Stimulated activated naive CD4-positive, alpha-beta T cell treated with Interleukin-2 at 50 U/mL for 16 hours (primary cell): Measurements from ENCODE around the gene MAP3K1.
"Not testable (repeated sequence)": the region's sequence is repeated elsewhere in the genome, so short reads cannot be mapped to it uniquely, and the experiment has no call there.

Experiments used
- DNase-seq: peaks from one replicate; lab custom pipeline; 2025; lab: John Stamatoyannopoulos, UW

MAP3K1 gene

DNA sequence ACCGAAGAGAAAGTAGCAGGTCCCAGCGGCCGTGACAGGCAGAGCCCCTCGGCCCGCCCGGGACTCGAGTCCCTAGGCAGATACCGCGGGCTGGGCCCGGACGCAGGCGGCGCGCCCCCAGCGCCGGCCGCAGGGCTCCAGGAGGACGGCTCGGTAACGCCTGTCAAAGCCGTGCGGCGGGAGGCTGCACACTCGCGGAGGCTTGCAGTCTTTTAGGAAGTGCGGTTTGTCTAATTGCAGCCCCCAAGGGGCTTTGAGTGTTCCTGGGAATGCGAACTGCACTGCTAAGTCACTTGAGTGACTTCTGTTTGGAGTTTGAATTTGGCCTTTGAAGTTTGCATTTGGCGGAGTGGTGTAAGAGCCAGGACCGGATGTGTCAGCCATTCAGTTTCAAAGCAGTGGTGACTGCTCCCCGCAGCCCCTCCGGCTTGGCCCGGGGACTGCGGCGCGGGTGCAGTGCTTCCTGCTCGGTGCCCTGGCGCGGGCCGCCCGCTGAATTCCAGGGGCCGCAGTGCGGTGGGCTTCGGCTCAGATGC, 1.3 kb downstream of the MAP3K1 start:
- DNase-seq = peak; percentile 49

DNA sequence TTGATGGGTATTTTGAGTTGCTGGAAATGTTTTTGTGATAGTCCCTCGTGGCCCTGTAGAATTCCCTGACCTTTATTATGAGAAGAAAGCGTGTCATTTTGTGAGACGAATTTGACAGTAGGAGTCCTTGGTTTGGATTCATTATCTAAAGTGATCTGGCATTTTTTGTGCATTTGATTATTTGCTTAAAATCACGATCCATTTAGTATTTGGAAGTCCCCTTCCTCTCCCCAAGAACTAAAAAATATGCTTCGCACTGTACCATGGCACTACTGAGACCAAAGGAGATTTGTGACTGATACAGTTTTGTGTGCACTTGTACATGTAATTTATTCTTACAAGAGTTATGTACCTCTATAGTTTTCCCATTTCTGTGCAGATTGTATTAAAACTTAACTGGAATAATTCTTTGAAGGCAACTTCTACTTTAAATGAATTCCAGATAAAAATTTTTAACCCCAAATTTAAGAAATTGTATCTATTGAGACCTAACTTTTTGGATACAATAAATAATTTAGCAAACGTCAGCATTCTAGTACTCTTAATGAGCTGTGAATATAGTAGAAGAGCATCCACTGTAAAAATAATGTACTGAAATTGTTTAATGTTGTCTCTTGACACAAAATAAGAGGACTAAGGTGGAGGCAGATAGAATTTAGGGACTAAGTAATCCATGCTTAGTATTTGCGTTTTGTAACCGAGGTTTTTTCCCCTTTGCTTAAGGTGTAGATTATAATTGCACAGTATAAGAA, 2.1 kb downstream of the MAP3K1 start:
- no peak for DNase-seq

DNA sequence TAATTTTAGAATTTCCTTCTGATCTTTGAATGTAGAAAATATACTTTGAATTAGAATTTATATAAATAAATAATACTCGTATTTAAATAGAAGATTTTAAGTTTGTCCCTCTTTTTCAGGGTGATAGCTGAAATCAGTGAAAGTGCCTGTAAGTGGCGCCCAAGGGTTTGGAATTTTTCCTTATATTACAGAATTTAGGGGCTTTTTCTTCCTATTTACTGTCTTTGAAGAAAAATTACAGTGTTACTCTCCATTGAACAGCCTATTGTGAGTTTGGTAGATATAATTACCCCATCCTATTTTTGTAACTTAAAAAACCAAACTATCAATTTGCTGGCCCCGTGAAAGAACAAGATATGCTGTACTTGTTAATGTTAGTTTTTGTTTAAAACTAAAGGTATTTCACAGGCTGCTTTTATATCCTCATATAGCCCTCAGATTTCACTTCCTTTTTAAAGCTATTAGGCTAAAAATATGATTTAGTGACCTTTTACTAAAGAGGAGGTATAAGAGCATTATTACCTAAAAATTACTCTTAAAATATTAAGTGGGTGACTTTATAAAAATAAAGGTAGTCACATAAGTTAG, 3.2 kb downstream of the MAP3K1 start:
- DNase-seq = no peak

DNA sequence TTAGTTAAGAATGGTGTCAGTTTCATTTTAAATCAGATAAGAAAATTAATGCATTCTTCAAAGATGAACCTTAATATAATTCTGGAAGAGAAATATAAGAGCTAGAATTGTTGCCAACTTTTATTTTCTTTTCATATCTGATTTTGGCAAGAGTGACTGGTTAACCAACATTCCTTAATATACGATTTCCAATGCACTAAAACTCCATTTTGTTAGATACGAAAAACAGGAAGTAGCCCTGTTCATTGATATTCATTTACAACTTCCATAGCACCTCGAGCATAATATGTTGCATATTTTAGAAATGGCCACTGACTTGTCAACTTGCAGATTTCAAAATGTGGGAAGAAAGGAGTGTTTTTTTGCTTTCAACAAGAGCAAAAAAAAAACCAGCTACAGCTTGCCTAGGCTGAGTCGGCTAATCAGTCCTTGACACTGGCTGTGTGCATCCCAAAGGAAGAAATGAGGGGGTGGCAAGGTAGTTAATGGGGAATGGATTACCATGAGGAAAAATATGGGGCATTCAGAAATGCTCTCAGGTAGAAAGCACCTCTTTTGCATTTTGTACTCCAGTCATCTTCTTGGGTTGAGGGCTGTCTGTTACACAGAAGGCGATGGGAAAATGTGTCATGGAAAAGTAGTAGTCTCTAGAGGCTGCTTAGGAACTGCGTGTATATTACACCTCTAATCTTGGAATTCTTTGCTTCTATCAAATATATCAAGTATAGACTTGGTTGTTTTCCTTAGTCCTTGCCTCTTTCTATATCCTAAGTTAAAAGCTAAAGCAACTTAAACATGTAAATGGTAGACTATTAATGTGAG, 3.9 kb downstream of the MAP3K1 start:
- DNase-seq = no peak

DNA sequence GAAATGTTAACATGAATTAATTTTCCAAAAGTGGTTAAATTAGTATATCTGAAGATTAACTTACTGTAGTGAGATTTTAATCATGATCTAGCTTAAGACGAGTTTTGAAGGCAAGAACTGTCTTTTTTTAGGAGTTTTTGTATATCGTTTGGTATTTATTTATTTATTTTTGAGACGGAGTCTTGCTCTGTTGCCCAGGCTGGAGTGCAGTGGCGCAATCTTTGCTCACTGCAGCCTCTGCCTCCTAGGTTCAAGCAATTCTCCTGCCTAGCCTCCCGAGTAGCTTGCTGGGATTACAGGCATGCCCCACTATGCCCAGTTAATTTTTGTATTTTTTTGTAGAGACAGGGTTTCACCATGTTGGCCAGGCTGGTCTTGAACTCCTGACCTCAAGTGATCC, 6.5 kb downstream of the MAP3K1 start:
- DNase-seq = not testable (repeated sequence)

DNA sequence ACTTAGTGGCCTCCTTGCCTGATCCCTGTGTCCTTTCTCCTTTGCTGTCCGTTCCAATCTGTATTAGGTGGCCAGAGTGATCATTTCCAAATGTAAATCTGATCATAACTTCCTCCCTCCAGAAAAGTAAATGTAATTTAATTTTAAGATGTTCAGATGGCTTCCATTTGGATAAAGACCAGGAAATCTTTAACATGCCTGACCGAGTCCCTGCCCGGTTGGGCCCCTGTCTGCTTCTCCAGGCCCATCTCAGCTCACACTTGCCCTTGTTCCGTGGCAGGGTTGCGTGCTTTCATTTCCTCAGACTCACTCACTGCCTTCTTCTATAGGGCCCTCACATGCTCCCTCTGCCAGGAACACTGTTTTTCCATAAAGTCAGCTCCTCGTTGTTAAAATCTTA, 7.6 kb downstream of the MAP3K1 start:
- DNase-seq = no peak

DNA sequence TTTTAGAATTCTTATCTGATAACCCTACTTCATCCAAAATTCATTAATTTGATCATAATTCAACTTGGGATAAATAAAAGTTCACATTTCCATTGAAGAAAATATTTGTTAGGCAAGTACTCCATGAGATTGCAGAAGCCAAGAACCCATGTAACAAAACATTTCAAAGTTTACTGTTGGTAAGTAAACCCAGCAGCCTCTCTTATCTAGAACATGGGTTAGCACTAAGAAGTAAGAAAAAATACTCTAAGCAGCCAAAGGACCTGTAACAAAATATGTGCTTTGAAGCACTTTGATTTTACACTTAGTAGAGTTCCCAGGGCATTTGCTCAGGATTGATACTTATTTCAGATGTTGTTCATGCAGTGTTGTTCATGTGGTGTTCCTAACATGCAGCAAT, 8.7 kb downstream of the MAP3K1 start:
- DNase-seq = no peak

DNA sequence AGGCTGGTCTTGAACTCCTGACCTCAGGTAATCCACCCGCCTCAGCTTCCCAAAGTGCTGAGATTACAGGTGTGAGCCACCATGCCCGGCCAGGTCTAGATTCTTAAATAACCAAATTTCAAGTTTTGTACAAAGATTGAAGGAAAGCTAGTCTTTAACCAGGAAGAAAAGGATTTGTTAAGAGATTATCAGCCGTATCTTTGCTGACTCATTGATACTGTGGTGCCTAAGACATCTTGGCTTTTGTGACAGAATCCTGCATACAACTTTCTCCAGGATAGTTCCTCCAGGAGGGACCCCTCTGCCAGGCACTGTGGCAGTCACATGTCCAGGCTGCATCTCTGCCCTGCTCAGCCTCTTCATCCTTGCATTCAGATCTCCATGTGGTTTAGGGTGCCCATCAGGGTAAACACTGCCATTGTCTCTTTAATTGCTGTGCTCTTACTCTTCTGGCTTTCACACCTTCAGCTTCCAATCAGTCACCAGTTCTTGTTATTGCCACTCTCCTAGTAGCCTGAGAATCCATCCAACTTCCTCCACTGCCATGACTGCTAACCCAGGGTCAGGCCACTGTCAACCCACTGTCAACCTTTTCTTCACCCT, 10.0 kb downstream of the MAP3K1 start:
- no peak for DNase-seq

DNA sequence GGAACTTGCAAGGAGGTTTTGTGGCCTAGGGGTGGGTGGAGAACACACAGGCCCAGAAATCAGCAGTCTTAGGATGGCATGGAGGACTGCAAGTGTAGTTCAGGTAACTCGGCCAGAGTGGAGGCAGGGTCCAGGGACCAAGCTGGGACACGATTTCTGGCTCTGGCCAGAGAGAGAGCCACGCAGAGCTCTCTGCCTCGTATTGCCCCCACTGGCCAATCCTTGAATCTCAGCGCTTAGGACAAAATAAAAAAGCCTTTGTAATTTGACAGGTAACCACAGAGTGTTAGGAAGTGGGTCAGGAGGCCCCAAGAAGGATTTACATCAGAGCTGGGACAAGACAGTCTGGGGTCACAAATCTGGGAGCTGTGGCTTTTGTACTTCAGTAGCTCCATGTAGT, 11.7 kb downstream of the MAP3K1 start:
- DNase-seq = no peak

DNA sequence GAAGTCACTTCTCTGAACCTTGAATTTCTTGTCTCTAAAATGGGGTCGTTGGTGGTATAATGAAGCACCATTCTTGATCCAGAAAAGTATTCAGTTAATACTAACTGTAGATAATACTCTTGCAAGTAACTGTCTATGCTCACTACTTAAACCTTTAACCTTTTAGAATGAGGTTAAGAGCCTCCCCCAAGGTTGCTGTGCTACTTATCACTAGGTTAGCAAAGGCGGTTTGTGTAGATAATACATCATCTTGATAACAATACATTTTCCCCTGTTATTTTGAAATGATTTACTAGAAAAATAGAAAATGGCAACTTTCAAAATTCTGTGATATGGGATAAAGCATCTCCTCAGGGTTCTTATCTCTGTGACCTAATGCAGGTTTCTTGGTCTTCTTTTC, 12.6 kb downstream of the MAP3K1 start:
- no peak for DNase-seq

DNA sequence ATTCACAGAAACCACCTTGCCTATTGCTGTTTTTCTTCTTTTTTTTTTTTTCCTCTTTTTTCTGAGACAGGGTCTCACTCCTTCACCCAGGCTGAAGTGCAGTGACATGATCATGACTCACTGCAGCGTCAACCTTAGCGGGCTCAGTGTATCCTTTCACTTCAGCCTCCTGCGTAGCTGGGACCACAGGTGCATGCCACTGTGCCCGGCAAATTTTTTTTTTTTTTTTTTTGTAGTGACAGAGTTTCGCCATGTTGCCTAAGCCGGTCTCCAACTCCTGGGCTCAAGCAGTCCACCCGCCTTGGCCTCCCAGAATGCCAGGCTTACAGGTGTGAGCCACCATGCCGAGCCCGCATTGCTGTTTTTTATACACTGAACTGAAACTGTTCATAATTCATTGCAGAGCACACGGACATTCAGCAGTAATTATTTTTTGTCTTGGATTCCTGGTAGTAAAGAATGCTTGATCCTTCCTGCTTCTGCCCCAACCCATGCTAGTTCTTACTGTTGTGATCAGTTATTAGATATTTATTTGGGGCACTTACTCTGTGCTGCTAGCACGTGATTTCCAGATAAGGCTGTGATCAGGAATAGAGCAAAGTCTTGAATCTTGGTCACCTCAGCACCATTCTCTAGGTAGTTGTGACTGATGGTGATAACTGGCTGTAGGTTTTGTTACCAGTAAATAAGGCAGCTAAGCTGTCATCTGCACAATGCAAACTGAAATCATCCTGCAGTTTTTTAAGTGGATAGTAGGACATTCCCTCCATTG, 14.0 kb downstream of the MAP3K1 start:
- DNase-seq = peak; percentile 64

DNA sequence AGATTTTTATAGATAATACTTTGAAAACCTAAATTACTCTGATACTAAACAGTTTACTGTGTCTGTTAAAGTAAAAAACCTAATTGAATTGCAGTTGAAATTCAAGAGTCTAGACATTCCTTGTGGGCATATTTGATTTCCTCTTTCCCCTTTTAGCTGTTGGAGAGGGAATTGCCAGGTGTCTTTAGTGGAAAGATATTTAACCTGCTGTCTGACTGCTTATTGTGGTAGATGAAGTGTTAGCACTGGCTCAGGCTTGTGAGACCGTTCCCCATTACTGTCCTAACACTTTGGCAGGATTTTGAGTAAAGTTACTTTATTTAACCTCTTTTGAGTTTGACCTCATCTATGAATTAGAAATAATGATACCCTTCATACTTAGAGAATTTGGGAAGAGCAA, 16.4 kb downstream of the MAP3K1 start:
- no peak for DNase-seq

DNA sequence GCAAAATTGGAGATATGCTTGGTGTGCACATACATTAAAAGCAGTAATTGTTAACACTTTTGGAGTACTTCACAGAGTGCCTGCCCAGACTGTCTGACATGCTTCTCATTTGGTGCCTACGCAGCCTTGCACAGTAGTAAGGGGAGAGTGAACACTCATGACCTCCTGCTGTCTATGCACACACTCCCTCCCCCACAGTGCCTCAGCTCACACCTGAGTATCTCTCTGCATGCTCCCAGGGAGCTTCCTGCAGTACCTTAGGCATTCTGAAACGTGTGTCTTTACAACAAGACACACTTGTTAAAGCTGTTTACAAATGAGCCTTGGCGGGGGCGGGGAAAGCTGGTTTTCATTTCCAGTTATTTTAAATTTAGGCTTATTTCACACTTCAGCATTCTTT, 18.0 kb downstream of the MAP3K1 start:
- DNase-seq = no peak

DNA sequence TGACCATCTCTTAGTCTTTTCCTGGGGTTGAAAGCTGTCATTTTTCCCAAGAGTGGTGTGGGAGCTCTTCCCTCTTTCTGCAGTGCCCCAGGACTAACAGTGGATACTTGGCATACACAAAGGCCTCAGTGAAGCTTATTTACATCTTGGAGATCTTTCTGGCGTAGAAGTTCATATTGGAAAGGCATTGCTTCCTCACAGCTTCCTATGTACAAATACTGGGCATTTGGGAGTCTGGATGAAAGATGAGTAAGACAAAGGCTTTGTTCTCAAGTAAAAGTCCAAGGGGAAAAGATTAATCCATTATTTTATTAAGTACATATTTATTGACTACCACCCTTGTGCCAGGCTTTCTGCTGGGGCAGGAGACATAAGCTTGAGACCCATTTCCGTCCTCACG, 22.0 kb downstream of the MAP3K1 start:
- no peak for DNase-seq

DNA sequence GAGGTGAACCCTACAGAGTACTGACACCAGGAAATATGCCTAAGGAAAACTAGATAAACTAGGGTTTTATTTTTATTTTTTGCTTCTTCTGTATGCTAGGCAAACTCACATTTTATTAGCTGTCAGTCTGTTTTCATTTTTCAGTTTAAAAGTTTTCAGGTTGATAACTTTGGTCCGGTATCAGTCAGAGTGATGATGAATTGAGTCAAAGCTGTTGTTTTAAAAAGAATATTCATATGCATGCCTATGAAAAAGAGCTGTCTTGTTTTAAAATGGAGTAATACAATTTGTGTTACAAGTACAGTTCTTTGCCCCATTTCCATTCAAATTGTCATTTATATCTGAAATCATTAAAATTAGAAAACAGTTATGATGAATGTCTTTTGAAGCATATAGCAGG, 22.6 kb downstream of the MAP3K1 start:
- DNase-seq = no peak

DNA sequence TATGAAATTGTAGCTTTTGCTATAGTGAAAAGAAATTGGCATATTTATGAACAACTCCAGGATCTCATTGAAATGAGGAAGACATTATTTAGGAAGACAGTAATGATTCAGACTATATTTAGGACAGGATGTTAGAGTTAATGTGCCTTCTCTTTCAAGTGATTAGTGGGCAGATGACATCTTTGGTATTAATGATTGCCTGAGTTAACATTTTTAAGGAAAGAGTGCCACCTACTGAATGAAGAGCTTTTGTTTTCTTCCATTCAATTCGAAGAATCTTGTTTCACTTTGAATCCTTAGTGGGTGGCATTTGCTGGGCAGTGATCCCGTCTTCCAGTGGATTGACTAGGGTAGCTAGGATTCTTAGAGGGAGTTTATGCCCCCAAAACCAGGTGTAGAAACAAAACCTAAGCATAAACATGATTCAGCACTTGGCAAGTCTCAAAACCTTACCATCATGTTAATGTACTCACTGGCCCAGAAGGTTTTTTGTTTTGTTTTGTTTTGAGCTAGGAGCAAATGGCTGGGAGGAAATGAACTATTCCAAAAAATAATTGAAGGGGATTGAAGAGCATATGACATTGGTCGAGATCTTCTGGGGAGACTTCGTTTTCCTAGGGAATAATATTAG, 23.2 kb downstream of the MAP3K1 start:
- DNase-seq = no peak

DNA sequence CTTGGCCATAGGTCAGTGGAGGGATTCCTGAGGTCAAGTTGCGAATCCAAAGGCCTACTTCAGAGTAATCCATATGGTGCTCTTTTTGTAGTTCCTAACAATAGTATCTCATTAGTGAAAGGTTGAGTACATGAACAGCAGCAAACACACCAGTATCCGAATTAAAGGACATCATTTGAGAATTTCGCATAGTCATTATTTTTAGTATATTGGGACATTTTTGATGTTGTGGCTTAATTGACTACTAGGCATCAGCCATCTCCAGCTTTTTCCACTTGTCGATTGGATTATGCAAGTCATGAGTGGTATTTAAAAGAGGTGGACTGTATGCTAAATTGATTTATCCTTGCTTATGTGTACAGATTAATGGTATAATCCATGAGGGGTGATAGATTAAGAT, 23.7 kb downstream of the MAP3K1 start:
- no peak for DNase-seq

DNA sequence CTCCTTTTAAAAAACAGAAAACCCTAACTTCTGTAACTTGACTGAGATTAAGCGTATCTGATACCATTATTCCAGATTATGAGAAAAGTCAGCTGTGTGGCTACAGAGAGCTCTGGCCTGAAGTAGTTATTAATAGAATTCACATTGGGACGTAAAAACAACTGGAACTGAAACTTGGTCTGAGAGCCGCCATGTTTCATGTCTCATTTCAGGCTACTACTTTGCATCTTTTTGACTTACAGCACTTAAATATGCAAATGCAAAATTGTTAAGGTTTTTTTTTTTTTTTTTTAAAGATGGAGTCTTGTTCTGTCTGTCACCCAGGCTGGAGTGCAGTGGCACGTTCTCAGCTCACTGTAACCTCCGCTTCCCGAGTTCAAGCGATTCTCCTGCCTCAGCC, 25.2 kb downstream of the MAP3K1 start:
- DNase-seq = no peak

DNA sequence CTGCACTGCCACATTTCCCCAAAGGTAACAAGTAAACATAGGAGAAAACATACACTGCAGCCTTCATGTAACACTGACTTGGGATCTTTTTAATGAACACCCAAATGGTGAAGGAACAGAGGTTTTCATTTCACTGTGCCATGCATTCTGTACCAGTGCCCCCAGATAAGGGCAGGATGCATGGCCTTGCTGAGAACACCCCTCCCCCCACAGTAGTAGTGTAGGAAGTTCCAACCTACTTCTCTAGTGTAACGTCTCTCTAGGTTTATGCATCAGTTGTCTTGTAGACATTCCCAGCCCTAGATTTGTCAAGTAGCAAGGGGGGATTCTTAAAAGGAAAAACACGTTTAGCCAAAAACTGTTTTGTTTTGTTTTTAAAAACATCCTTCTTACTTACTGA, 29.9 kb downstream of the MAP3K1 start:
- no peak for DNase-seq

DNA sequence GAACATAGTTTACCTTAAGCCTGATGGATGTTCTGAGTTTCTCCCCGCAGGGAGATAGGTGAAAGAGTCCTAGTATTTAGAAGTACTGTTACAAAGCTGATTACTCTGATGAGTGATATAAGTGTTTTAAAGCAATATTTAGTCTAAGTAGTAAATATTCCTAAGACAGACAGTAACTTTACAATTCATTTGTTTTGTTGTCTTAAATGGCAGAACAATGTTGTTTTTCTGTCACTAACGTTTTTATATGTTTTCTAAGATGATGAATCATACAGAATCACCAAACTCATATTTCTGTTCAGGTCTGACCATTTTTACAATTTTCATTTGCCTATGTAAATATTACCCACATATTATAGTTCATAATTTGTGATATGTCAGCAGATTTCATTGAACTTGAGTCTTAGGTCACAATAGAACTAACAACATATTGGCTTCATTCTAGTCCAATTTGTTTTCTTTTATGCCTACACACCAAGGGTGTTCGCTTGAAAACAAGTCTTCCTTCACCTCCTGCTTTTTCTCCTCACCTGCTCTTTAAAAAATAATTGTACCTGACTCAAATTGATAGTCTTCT, 30.6 kb downstream of the MAP3K1 start:
- no peak for DNase-seq

DNA sequence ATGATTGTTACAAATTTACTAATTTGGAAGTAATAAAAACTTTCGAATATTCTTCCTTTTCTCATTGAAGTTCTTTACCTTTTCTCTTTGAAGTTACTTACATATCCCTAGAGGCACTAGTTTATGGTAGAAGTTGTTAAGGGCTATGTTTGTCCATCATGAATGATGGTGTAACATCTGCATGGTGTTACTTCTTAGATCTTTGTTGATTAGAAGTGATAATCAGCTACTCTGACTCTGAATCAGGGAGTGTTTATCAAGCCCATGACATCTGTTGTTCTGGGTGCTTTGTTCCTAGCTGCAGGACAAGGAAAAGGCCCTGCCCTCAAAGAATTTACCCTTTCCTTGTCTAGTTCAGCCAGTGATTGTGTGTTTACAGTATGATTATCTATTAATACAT, 32.9 kb downstream of the MAP3K1 start:
- no peak for DNase-seq
